ENCODE measurements around the gene GMDS. TPM values are rescaled to one million over a fixed set of nuclear protein-coding genes. Genes with fewer than 3 reads are reported as not detected.

Gene GMDS
- total RNA-seq, 1 experiment from 2014 or later = 27.6 TPM

DNA sequence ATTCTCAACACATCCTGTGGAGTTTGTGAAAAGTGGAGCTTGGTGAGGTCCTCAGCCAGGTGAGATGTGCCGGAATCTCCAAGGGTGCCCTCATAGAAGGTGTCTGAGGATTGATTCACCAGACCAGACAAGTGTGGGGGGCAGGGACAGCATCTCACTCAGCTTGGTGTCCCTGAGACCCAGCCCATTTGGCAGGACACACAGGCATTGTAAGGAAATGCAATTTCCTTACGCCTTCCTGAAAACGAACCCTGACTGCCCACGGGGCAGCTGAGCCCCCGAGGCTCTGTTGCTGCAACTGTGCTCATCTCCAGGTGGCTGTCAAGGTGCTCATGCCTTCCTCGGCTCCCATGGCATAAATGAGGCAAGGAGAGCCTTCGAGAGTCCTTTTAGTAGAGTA, 602.3 kb downstream of the GMDS start:
- Histone ChIP-seq H3K27ac (ENCODE audit: insufficient read length, low read depth, low read length) (no peak overlapping the region), H3K4me2 (ENCODE audit: insufficient read depth, insufficient read length, low read length) (no peak overlapping the region), H3K18ac (ENCODE audit: insufficient read length, low read depth, low read length) (no peak overlapping the region), H2AK5ac (ENCODE audit: insufficient read length, low read length) (no peak overlapping the region), H3K9me3 (ENCODE audit: control insufficient read depth, low read depth, low read length) (no peaks in the 10 kb centered on the region), H3K27me3 (ENCODE audit: insufficient read depth, low read length) (no peaks in the 10 kb centered on the region), H2BK5ac (ENCODE audit: insufficient read length, low read length) (no peak overlapping the region), H4K8ac (replicated peaks; ENCODE audit: insufficient read length, low read depth, low read length) (no peak overlapping the region), H3K23ac (ENCODE audit: insufficient read length, low read depth, low read length) (no peak overlapping the region), H4K5ac (ENCODE audit: insufficient read length, low read depth, low read length) (no peak overlapping the region), H3K4me1 (ENCODE audit: insufficient read depth, low read length) (0 out of 2 replicates have a peak, but pooled peaks cover 2% of the 10 kb centered on the region), H3K79me1 (ENCODE audit: insufficient read depth, low read depth, low read length, poor library complexity, severe bottlenecking) (no peaks in the 10 kb centered on the region), H3T11ph (ENCODE audit: low read length) (no peak overlapping the region), H3K23me2 (ENCODE audit: insufficient read length, low read depth, low read length, poor library complexity, severe bottlenecking) (no peaks in the 10 kb centered on the region), H4K20me1 (ENCODE audit: control insufficient read depth, insufficient read depth, insufficient read length) (no peaks in the 10 kb centered on the region), H4K91ac (ENCODE audit: insufficient read length, low read depth, low read length) (no peak overlapping the region), H3K56ac (ENCODE audit: insufficient read length, low read depth, low read length) (no peak overlapping the region), H3K79me2 (ENCODE audit: insufficient read depth, low read length) (no peaks in the 10 kb centered on the region), H2AFZ (ENCODE audit: low read length) (no peak overlapping the region), H2BK20ac (ENCODE audit: low read depth, low read length, poor library complexity, severe bottlenecking) (no peak overlapping the region), H3K14ac (ENCODE audit: insufficient read depth, low read length) (no peak overlapping the region), H2BK120ac (ENCODE audit: low read depth, low read length, poor library complexity, severe bottlenecking) (no peak overlapping the region), H2BK12ac (ENCODE audit: insufficient read length, low read depth, low read length) (no peak overlapping the region), H3K9ac (ENCODE audit: extremely low read depth, insufficient read length, low read length) (no peak overlapping the region), H3K4ac (ENCODE audit: low read depth, low read length) (no peak overlapping the region), H2BK15ac (ENCODE audit: low read depth, low read length) (no peak overlapping the region)
- Mint-ChIP-seq H3K4me1 (peaks cover 16 to 18% of the 10 kb centered on the region in 2 experiments), H3K4me3 (0 out of 5 replicates have a peak overlapping the region, but pooled peaks of 1 of the 2 experiments have one; percentile 7), H3K27ac (no peak overlapping the region; a peak in 1 of 7 replicates), H3K36me3 (ENCODE audit: insufficient read depth in 1 of 3, low read depth in 3 of 3) (no peaks in the 10 kb centered on the region; a peak in 1 of 7 replicates), H3K27me3 (ENCODE audit: low read depth) (peaks cover 8% of the 10 kb centered on the region), H3K9me3 (no peaks in the 10 kb centered on the region)
- no peak for DNase-seq
- TF ChIP-seq, protein P1, sequence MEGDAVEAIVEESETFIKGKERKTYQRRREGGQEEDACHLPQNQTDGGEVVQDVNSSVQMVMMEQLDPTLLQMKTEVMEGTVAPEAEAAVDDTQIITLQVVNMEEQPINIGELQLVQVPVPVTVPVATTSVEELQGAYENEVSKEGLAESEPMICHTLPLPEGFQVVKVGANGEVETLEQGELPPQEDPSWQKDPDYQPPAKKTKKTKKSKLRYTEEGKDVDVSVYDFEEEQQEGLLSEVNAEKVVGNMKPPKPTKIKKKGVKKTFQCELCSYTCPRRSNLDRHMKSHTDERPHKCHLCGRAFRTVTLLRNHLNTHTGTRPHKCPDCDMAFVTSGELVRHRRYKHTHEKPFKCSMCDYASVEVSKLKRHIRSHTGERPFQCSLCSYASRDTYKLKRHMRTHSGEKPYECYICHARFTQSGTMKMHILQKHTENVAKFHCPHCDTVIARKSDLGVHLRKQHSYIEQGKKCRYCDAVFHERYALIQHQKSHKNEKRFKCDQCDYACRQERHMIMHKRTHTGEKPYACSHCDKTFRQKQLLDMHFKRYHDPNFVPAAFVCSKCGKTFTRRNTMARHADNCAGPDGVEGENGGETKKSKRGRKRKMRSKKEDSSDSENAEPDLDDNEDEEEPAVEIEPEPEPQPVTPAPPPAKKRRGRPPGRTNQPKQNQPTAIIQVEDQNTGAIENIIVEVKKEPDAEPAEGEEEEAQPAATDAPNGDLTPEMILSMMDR (conservative IDR thresholded peaks at IDR 0.05) = no peak
- no CpG with 5 or more reads among the region's 7 CpGs for WGBS (ENCODE audit: extremely low coverage, insufficient read length, low lambda C conversion rate)
